SK-N-SH treated with all-trans-retinoic acid at 6 μM for 48 hours (cell line): ENCODE results near the gene LIMK1.

Source experiments
- ARNTL ChIP-seq: fragments of 450-650 bp; formaldehyde crosslinking; IDR thresholded peaks from 2 replicates; pipeline ENCODE4 v1.5.0; 2020; ENCODE audit warnings: low read depth, mild to moderate bottlenecking, moderate library complexity, borderline replicate concordance
- PPARA ChIP-seq: fragments of 250-450 bp; sonication (Bioruptor Pico); IDR thresholded peaks from 2 replicates; pipeline ENCODE4 v1.5.0; 2020; ENCODE audit warnings: mild to moderate bottlenecking, borderline replicate concordance
- TF ChIP-seq, protein P1 (sequence below): fragments of 250-450 bp; sonication (Bioruptor Pico); IDR thresholded peaks from 2 replicates; pipeline ENCODE4 v1.8.0; 2020; ENCODE audit warnings: mild to moderate bottlenecking, moderate library complexity, borderline replicate concordance
- TF ChIP-seq, protein P2 (sequence below): fragments of 250-450 bp; sonication (Bioruptor Pico); IDR thresholded peaks from 2 replicates; pipeline ENCODE4 v1.5.1; 2021; ENCODE audit warnings: mild to moderate bottlenecking, moderate library complexity

GRCh38 chr7:74056096-74056915, 27.3 kb upstream of the LIMK1 start:
- TF ChIP-seq ARNTL (CRISPR knock-in tag) (no peak), PPARA (no peak)
- TF ChIP-seq, protein P1, sequence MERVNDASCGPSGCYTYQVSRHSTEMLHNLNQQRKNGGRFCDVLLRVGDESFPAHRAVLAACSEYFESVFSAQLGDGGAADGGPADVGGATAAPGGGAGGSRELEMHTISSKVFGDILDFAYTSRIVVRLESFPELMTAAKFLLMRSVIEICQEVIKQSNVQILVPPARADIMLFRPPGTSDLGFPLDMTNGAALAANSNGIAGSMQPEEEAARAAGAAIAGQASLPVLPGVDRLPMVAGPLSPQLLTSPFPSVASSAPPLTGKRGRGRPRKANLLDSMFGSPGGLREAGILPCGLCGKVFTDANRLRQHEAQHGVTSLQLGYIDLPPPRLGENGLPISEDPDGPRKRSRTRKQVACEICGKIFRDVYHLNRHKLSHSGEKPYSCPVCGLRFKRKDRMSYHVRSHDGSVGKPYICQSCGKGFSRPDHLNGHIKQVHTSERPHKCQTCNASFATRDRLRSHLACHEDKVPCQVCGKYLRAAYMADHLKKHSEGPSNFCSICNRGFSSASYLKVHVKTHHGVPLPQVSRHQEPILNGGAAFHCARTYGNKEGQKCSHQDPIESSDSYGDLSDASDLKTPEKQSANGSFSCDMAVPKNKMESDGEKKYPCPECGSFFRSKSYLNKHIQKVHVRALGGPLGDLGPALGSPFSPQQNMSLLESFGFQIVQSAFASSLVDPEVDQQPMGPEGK: no peak
- TF ChIP-seq, protein P2, sequence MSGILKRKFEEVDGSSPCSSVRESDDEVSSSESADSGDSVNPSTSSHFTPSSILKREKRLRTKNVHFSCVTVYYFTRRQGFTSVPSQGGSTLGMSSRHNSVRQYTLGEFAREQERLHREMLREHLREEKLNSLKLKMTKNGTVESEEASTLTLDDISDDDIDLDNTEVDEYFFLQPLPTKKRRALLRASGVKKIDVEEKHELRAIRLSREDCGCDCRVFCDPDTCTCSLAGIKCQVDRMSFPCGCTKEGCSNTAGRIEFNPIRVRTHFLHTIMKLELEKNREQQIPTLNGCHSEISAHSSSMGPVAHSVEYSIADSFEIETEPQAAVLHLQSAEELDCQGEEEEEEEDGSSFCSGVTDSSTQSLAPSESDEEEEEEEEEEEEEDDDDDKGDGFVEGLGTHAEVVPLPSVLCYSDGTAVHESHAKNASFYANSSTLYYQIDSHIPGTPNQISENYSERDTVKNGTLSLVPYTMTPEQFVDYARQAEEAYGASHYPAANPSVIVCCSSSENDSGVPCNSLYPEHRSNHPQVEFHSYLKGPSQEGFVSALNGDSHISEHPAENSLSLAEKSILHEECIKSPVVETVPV (CRISPR knock-in tag): no peak
